Measurements from ENCODE around the gene SRPK2.
"Not testable (repeated sequence)": the region's sequence is repeated elsewhere in the genome, so short reads cannot be mapped to it uniquely, and the experiment has no call there.

SRPK2 gene

DNA sequence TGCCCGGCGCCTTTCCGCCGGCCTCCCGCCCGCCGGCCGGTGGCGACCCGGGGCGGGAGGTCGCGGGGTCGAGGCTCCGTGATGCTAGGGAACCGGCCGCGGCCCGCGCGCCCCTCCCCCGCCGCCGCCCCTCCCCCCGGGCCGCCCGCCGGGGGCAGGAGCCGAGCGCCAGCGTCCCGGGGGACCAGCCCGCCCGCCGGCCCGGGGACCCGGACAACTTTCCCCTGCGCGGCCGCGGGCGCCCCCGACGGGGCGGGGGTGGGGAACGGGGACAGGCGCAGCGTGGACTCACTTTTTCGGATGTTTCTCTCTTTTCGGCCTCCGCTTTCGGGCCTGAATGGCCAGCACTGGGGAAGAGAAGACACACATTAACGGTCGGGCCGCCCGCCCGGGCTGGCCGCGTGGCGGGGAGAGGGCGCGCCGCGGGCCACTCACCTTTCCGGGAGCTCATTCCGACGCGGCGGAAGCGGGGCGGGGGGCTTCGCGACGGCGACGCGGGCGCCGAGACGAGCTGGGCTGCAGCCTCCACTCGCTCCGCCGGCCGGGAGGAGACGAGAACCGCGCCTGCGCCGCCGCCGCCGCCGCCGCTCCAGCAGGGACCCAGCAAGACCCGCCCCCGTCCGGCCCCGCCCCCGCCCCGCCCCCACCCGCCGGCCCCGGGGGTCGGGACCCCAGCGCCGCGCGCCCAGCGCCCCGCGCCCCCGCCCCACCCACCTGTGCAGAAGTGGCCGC, at the start of gene SRPK2:
Gene SRPK2, minus strand, starts transcription at position 566 of the 732 bp plus-strand sequence.
- DNase-seq: peak; percentile 75 to 76

DNA sequence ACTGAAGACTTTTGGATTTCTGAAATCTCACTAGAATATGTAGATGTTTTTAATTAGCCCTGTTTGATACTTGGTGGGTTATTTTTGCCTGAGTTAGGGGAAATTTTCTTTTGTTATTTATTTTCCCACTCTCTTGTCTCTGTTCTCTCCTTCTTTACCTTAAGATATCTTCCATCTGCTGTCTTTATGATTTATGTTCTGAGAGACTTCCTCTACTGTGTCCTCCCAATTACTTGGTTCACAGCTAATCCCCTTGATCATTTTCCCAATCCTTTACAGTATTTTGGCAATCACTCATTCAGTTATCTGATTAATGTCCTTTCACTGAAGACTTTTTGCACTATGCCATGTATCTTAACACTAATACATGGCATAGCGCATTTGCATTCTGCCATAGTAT, 49.5 kb upstream of the SRPK2 start:
- DNase-seq: no peak

GRCh38 chr7:105437356-105437755, 48.6 kb upstream of the SRPK2 start:
- DNase-seq: not testable (repeated sequence)

DNA sequence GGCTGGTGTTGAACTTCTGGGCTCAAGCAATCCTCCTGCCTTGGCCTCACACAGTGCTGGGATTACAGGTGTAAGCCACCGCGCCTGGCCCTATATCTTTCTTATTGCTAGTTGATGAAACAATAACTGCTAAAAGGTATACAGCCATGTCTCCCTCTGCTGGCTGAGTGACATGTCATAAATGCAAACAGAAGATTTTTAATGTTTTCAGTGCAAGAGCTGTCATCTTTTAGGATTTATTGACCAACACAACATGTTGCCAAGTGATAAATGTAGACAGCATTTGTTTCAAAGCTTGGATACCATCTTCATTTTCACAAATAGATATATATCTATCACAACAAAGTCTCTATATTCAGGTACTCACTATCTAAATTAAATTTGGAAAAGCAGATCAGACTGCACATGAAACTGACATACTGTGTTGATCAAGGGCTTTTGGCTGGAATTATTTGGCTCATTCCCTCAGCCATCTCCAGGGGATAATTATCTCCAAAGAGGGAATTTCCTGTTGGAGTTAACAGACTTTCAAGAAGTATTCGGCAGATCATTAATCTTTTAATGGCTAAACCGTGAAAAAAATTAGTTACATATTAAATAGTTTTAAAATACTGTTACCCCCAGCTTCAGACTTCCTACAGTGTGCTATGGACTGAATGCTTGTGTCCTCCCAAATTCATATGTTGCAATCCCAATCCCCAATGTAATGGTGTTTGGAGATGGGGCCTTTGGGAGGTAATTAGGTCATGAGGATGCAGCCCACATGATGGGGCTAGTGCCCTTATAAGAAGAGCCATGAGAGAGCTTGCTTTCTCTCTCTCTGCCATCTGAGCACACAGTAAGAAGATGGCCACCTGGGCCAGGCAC, 41.3 kb upstream of the SRPK2 start:
- DNase-seq: peak; percentile 16 to 63

DNA sequence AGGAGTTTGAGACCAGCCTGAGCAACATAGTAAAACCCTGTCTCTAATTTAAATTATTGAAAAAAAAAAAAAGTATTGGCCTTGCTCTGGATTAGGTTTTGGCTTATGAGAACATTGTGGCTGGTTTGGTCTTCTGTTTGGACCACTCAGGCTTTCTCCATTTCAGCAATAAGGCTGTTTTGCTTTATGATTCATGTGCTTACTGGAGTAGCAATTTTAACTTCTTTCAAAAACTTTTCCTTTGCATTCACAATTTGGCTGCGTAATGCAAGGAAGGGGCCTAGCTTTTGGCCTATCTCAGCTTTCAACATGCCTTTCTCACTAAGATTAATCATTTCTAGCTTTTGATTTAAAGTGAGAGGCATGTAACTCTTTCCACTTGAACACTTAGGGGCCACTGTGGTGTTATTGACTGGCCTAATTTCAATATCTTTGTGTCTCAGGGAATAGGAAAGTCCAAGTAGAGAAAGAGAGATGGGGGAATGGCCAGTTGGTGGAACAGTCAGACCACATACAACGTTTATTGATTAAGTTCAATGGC, 38.0 kb upstream of the SRPK2 start:
- no peak for DNase-seq

DNA sequence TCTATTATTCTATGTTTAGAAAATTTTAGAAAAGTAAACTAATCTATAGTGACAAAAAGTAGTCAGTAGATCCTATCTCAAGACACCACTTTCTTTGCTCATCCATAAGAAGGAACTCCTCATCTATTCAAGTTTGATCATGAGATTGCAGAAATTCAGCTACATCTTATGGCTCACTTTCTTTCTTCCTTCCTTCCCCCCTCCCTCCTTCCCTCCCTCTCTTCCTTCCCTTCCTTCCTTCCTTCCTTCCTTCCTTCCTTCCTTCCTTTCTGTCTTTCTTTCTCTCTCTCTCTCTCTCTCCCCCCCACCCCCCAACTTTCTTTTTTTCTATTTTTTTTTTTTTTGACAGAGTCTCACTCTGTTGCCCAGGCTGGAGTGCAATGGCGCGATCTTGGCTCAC, 35.3 kb upstream of the SRPK2 start:
- DNase-seq: no peak

DNA sequence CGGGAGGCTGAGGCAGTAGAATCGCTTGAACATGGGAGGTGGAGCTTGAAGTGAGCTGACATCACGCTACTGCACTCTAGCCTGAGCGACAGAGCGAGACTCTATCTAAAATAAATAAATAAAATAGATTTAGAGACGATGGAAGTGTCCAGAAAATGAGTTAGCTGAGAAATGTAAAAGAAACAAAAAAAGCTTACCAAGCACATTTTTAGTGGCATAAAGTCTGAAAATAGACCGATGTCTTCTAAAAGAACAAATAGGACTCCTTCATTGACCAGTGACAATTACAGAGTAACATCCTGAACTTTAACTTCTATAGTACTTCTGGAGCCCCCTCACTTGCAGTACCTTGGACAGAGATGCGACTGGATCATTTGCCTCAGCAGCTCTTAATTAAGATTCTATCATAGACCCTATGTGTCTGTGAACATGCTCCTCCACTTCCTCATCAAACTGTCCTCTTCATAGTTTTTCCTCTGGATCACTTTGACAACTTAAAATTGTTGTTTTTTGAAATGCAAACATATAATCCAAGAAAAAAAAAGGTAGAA, 25.2 kb upstream of the SRPK2 start:
- no peak for DNase-seq

- DNase-seq: not testable (repeated sequence)
These were observed 22.1 kb upstream of the SRPK2 start for GRCh38 chr7:105410774-105411173.

DNA sequence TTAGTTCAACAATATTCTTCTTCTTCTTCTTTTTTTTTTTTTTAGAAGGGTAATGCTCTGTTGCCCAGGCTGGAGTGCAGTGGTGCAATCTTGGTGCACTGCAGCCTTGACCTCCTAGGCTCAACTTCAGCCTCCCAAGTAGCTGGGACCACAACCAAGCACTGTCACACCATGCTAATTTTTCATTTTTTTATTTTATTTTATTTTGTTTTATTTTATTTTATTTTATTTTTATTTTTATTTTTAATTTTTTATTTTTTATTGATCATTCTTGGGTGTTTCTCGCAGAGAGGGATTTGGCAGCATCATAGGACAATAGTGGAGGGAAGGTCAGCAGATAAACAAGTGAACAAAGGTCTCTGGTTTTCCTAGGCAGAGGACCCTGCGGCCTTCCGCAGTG, 21.1 kb upstream of the SRPK2 start:
- not testable (repeated sequence) for DNase-seq

GRCh38 chr7:105408791-105409410, 20.2 kb upstream of the SRPK2 start:
- DNase-seq: no peak

- no peak for DNase-seq
These were observed 14.4 kb upstream of the SRPK2 start for GRCh38 chr7:105403128-105403527.

- DNase-seq: no peak
These were observed 13.7 kb upstream of the SRPK2 start for GRCh38 chr7:105402221-105403095.

GRCh38 chr7:105399043-105399725, 10.5 kb upstream of the SRPK2 start:
- no peak for DNase-seq

DNA sequence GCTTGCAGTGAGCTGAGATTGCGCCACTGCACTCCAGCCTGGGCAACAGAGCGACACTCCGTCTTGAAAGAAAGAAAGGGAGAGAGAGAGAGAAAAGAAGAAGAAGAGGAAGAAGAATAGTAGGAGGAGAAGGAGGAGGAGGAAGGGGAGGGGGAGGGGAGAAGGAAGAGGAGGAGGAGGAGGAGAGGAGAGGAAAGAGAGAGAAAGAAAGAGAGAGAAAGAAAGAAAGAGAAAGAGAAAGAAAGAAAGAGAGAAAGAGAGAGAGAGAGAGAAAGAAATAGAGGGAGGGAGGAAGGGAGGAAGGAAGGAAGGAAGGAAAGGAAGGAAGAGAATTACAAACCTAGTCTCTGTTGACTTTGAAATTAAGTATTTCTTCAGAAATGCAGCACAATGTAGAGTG, 7.8 kb upstream of the SRPK2 start:
- DNase-seq: no peak

- no peak for DNase-seq
These were observed 2.7 kb upstream of the SRPK2 start for GRCh38 chr7:105391429-105391828.

DNA sequence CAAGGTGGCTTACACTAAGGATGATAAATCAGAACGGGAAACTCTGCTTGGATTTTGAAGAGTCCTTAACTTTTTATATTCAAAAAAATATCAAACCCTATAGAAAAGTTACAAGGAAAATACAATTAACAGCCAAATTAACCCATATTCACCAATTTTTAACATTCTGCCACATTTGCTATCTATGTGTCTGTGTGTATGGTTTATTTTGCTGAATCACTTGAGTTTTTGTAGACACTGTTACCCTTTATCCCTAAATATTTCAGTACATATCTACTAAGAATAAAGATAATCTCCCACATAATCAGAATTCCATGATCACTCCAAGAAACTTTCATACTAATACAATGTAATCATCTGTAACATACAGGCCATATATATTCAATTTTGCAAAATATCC, 1.2 kb upstream of the SRPK2 start:
- no peak for DNase-seq

DNA sequence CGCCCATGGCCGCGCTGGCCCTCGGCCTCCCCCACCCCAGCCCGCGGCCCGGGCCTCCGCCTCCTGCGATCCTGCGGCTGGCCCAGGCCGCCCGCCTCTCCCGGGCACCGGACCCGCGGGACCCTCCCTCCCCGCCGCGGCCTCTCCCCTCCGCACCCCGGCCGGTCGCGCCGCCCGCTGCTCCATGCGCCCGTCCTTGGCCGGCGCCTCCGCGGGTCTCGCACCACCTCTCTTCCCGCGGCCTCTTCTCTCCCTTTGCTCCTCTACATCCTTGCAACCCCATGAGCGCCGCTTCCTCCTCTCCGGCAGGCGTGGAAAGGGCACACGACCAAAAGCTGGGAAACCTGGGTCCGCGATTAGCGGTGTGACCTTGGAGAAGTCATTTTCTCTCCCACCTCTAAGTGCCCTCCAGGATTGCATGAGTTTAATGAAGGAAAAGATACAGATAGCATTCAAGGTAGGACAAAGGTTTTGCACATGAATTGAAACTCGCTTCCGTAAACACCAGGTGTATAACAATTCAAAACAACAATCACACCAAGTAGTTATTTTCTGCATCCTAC, 448 bp upstream of the SRPK2 start:
- peak; percentile 71 to 74 for DNase-seq

DNA sequence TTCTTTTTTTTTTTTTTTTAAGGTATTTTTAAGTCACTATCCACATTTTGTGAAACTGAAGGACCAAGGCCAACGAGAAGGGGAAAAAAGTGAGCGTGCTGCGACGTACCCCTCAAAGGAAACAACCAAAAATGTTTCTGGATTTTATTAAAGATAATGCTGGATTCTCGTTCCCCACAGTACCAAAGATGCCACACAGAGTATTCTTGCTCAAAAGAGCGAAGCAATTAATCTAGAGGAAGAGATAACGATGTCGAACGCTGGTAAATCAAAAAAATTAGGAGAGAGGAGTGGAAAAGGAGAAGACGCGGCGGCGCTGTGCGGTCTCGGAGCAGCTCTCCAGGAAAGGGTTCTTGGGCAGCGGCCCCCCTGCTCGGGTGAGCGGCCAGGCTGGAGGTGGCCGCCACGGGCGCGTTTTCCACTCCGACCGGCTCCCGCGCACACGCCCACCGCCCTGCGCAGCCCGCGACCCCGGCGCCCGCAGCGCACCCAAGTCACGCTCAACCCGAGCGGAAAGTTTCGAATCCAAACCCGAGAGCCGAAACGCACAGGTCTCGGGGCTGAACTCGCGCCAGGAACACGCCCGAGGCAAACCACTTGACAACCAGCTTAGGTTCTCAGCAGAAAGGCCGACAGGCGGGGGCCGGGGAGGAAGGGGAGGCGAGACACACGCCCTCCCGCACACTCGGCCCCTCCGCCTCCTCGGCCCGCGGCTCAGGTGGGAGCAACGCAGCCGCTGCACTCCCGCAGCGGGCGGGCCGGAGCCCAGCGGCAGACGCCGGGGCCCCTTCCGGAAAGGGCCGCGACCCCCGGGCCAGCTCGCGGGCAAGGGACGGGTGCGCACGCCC, 989 bp downstream of the SRPK2 start:
- peak; percentile 55 to 65 for DNase-seq

- DNase-seq: no peak
These were observed 10.8 kb downstream of the SRPK2 start for GRCh38 chr7:105377903-105378302.

GRCh38 chr7:105376908-105377533, 11.7 kb downstream of the SRPK2 start:
- DNase-seq: no peak

Measured in NCI-H2081 (cell line).